ENCODE data around the gene TNMD.
A peak's percentile ranks its signal among the peaks of the same experiment; 100 is the strongest.

Gene TNMD

GRCh38 chrX:100600758-100601157, 16.0 kb downstream of the TNMD start:
- H3K9ac ChIP-seq (ENCODE audit: low read depth in 1 of 2, low read length in 2 of 2) = no peak overlapping the region
- no peak overlapping the region for H3K27ac ChIP-seq (ENCODE audit: low read depth, low read length)
- H3K27me3 ChIP-seq (ENCODE audit: control insufficient read depth in 1 of 2, insufficient read depth in 2 of 2, low read length in 2 of 2) = no peaks in the 10 kb centered on the region
- no peak overlapping the region for H3K4me3 ChIP-seq (ENCODE audit: low read depth in 1 of 2, low read length in 2 of 2)
- no peaks in the 10 kb centered on the region for H3K9me3 ChIP-seq (ENCODE audit: control insufficient read depth in 1 of 2, low read length in 2 of 2)
- peaks cover 0 to 7% of the 10 kb centered on the region in 2 donors for H3K4me1 ChIP-seq (ENCODE audit: control insufficient read depth in 1 of 2, insufficient read depth in 2 of 2, low read length in 2 of 2)
- H3K36me3 ChIP-seq (ENCODE audit: control insufficient read depth in 1 of 2, insufficient read depth in 2 of 2, low read length in 2 of 2) = no peaks in the 10 kb centered on the region

GRCh38 chrX:100606753-100607152, 22.0 kb downstream of the TNMD start:
- Histone ChIP-seq H3K4me3 (ENCODE audit: low read depth in 1 of 2, low read length in 2 of 2) (no peak overlapping the region), H3K36me3 (ENCODE audit: control insufficient read depth in 1 of 2, insufficient read depth in 2 of 2, low read length in 2 of 2) (no peaks in the 10 kb centered on the region), H3K4me1 (ENCODE audit: control insufficient read depth in 1 of 2, insufficient read depth in 2 of 2, low read length in 2 of 2) (no peaks in the 10 kb centered on the region), H3K27ac (ENCODE audit: low read depth, low read length) (no peak overlapping the region), H3K9me3 (ENCODE audit: control insufficient read depth in 1 of 2, low read length in 2 of 2) (no peaks in the 10 kb centered on the region), H3K9ac (ENCODE audit: low read depth in 1 of 2, low read length in 2 of 2) (no peak overlapping the region), H3K27me3 (ENCODE audit: control insufficient read depth in 1 of 2, insufficient read depth in 2 of 2, low read length in 2 of 2) (no peaks in the 10 kb centered on the region)

DNA sequence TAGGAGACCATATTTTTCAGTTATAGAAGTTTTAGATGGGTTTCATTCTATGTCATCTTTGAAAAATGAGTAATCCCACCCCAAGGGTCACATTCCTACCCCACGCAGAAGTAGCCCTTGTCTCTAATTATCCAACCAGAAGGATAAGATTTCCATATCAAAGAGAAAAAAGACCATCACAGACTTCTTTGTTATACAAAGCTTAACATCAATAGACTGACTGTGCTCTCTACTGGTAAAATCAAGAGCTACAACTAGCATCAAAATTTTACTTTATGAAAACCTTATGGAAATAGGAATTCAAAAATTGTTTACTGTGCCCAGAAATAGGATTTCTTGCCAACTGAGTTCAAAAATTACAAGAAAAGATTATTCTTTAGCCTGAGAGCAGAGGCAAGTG, 24.9 kb downstream of the TNMD start:
- no peak overlapping the region for H3K27ac ChIP-seq (ENCODE audit: low read depth, low read length)
- H3K36me3 ChIP-seq (ENCODE audit: control insufficient read depth in 1 of 2, insufficient read depth in 2 of 2, low read length in 2 of 2) = no peaks in the 10 kb centered on the region
- no peak overlapping the region for H3K9ac ChIP-seq (ENCODE audit: low read depth in 1 of 2, low read length in 2 of 2)
- H3K9me3 ChIP-seq (ENCODE audit: control insufficient read depth in 1 of 2, low read length in 2 of 2) = no peaks in the 10 kb centered on the region
- no peaks in the 10 kb centered on the region for H3K27me3 ChIP-seq (ENCODE audit: control insufficient read depth in 1 of 2, insufficient read depth in 2 of 2, low read length in 2 of 2)
- H3K4me1 ChIP-seq (ENCODE audit: control insufficient read depth in 1 of 2, insufficient read depth in 2 of 2, low read length in 2 of 2) = no peaks in the 10 kb centered on the region
- H3K4me3 ChIP-seq (ENCODE audit: low read depth in 1 of 2, low read length in 2 of 2) = no peak overlapping the region

- Histone ChIP-seq H3K36me3 (ENCODE audit: control insufficient read depth in 1 of 2, insufficient read depth in 2 of 2, low read length in 2 of 2) (no peaks in the 10 kb centered on the region), H3K27ac (ENCODE audit: low read depth, low read length) (no peak overlapping the region), H3K27me3 (ENCODE audit: control insufficient read depth in 1 of 2, insufficient read depth in 2 of 2, low read length in 2 of 2) (no peaks in the 10 kb centered on the region), H3K9ac (ENCODE audit: low read depth in 1 of 2, low read length in 2 of 2) (no peak overlapping the region), H3K4me3 (ENCODE audit: low read depth in 1 of 2, low read length in 2 of 2) (no peak overlapping the region), H3K4me1 (ENCODE audit: control insufficient read depth in 1 of 2, insufficient read depth in 2 of 2, low read length in 2 of 2) (no peaks in the 10 kb centered on the region), H3K9me3 (ENCODE audit: control insufficient read depth in 1 of 2, low read length in 2 of 2) (no peaks in the 10 kb centered on the region)
These were observed 27.2 kb downstream of the TNMD start for GRCh38 chrX:100611951-100612350.

DNA sequence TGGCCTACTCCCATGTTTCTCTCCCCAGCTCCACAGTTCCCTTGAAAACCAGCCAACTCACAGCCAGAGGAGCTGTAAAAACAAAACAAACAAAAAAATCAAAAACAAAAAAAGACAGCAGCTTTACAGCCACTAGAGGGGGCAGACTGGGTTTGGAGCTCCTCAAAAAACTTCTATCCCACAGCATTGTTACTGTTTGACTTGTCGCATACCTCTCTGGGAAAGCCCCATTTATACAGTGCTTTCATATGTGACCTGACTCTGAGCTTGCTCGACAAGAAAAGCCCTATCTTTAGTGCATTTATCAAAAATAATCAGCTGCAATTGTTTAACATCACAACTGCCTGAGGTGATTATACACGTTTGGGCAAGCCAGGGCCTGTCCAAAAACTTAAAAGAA, 30.3 kb downstream of the TNMD start:
- Histone ChIP-seq H3K9ac (ENCODE audit: low read depth in 1 of 2, low read length in 2 of 2) (no peak overlapping the region), H3K4me1 (ENCODE audit: control insufficient read depth in 1 of 2, insufficient read depth in 2 of 2, low read length in 2 of 2) (no peaks in the 10 kb centered on the region), H3K36me3 (ENCODE audit: control insufficient read depth in 1 of 2, insufficient read depth in 2 of 2, low read length in 2 of 2) (no peaks in the 10 kb centered on the region), H3K9me3 (ENCODE audit: control insufficient read depth in 1 of 2, low read length in 2 of 2) (no peaks in the 10 kb centered on the region), H3K4me3 (ENCODE audit: low read depth in 1 of 2, low read length in 2 of 2) (no peak overlapping the region), H3K27ac (ENCODE audit: low read depth, low read length) (no peak overlapping the region), H3K27me3 (ENCODE audit: control insufficient read depth in 1 of 2, insufficient read depth in 2 of 2, low read length in 2 of 2) (no peaks in the 10 kb centered on the region)

GRCh38 chrX:100623001-100623400, 38.3 kb downstream of the TNMD start:
- Histone ChIP-seq H3K4me3 (ENCODE audit: low read depth in 1 of 2, low read length in 2 of 2) (no peak overlapping the region), H3K9me3 (ENCODE audit: control insufficient read depth in 1 of 2, low read length in 2 of 2) (no peaks in the 10 kb centered on the region), H3K27ac (ENCODE audit: low read depth, low read length) (no peak overlapping the region), H3K4me1 (ENCODE audit: control insufficient read depth in 1 of 2, insufficient read depth in 2 of 2, low read length in 2 of 2) (peaks cover 0 to 3% of the 10 kb centered on the region in 2 donors), H3K36me3 (ENCODE audit: control insufficient read depth in 1 of 2, insufficient read depth in 2 of 2, low read length in 2 of 2) (no peaks in the 10 kb centered on the region), H3K27me3 (ENCODE audit: control insufficient read depth in 1 of 2, insufficient read depth in 2 of 2, low read length in 2 of 2) (no peaks in the 10 kb centered on the region), H3K9ac (ENCODE audit: low read depth in 1 of 2, low read length in 2 of 2) (no peak overlapping the region)

- Histone ChIP-seq H3K4me3 (ENCODE audit: low read depth in 1 of 2, low read length in 2 of 2) (no peak overlapping the region), H3K9ac (ENCODE audit: low read depth in 1 of 2, low read length in 2 of 2) (no peak overlapping the region), H3K27me3 (ENCODE audit: control insufficient read depth in 1 of 2, insufficient read depth in 2 of 2, low read length in 2 of 2) (no peaks in the 10 kb centered on the region), H3K4me1 (ENCODE audit: control insufficient read depth in 1 of 2, insufficient read depth in 2 of 2, low read length in 2 of 2) (peaks cover 0 to 3% of the 10 kb centered on the region in 2 donors), H3K27ac (ENCODE audit: low read depth, low read length) (no peak overlapping the region), H3K36me3 (ENCODE audit: control insufficient read depth in 1 of 2, insufficient read depth in 2 of 2, low read length in 2 of 2) (no peaks in the 10 kb centered on the region), H3K9me3 (ENCODE audit: control insufficient read depth in 1 of 2, low read length in 2 of 2) (no peaks in the 10 kb centered on the region)
These were observed 41.3 kb downstream of the TNMD start for GRCh38 chrX:100625985-100626491.

- Histone ChIP-seq H3K9ac (ENCODE audit: low read depth in 1 of 2, low read length in 2 of 2) (no peak overlapping the region), H3K36me3 (ENCODE audit: control insufficient read depth in 1 of 2, insufficient read depth in 2 of 2, low read length in 2 of 2) (peaks cover 0 to 4% of the 10 kb centered on the region in 2 donors), H3K4me3 (ENCODE audit: low read depth in 1 of 2, low read length in 2 of 2) (no peak overlapping the region), H3K4me1 (ENCODE audit: control insufficient read depth in 1 of 2, insufficient read depth in 2 of 2, low read length in 2 of 2) (no peaks in the 10 kb centered on the region), H3K27ac (ENCODE audit: low read depth, low read length) (no peak overlapping the region), H3K27me3 (ENCODE audit: control insufficient read depth in 1 of 2, insufficient read depth in 2 of 2, low read length in 2 of 2) (no peaks in the 10 kb centered on the region), H3K9me3 (ENCODE audit: control insufficient read depth in 1 of 2, low read length in 2 of 2) (no peaks in the 10 kb centered on the region)
These were observed 50.3 kb downstream of the TNMD start for GRCh38 chrX:100635040-100635439.

DNA sequence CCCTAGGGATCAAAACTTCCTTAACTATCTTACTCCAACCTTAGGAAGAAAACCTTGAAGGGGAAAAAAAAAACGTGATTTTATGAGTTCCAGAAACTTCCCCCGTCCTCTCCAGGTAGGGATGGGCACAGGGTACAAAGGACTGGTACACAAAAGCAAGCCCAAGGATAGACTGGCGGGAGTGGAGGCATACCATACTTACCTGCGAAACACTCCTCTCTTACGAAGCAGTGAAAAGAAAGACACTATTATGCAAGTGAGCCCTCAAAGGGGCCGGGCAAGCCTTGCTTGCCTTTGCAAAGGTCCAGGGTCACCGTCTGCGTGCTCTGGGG, 51.2 kb downstream of the TNMD start:
- H3K36me3 ChIP-seq (ENCODE audit: control insufficient read depth in 1 of 2, insufficient read depth in 2 of 2, low read length in 2 of 2) = peaks cover 0 to 4% of the 10 kb centered on the region in 2 donors
- no peaks in the 10 kb centered on the region for H3K4me1 ChIP-seq (ENCODE audit: control insufficient read depth in 1 of 2, insufficient read depth in 2 of 2, low read length in 2 of 2)
- peak overlapping the region; percentile 73 to 76 for H3K4me3 ChIP-seq (ENCODE audit: low read depth in 1 of 2, low read length in 2 of 2)
- peak overlapping the region; percentile 60 to 70 for H3K9ac ChIP-seq (ENCODE audit: low read depth in 1 of 2, low read length in 2 of 2)
- no peaks in the 10 kb centered on the region for H3K9me3 ChIP-seq (ENCODE audit: control insufficient read depth in 1 of 2, low read length in 2 of 2)
- H3K27ac ChIP-seq (ENCODE audit: low read depth, low read length) = no peak overlapping the region
- H3K27me3 ChIP-seq (ENCODE audit: control insufficient read depth in 1 of 2, insufficient read depth in 2 of 2, low read length in 2 of 2) = no peaks in the 10 kb centered on the region

DNA sequence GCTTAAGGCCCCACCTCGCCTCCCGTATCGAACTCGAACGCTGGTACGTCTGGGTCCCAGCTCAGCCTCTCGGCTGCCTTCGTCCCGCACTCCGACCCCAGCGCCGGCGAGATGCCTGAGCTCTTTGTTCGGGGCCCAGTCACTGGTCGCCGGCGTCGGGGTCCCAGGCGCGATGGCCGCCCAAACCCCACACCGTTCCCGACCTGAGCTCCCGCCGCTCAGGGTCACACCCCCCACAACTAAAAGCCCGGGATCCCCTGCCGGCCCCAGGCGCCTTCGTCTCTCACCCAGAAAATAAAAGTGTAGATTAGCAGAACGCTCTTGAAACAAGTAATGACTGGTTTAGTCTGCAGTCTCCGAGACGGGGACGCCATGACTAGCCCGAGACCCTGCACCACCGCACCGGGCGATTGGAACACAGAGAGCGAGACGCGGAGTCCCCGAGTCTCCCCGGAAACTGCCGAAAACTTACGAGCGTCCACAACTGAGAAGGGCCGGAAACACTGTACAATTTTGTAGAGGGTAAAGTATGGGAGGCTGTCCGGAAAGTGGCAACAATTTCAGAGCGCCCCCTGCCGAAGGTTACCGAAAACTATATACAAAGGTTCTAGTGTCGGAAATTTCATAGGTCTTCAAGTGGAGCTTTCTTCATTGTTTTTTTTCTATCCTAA, 51.7 kb downstream of the TNMD start, which contains the start of gene TSPAN6:
Gene TSPAN6 (minus strand): TSS at position 486 of the 671 bp plus-strand sequence. CDS start 112 bp downstream, at position 374.
- Histone ChIP-seq H3K9me3 (ENCODE audit: control insufficient read depth in 1 of 2, low read length in 2 of 2) (no peaks in the 10 kb centered on the region), H3K27me3 (ENCODE audit: control insufficient read depth in 1 of 2, insufficient read depth in 2 of 2, low read length in 2 of 2) (no peaks in the 10 kb centered on the region), H3K9ac (ENCODE audit: low read depth in 1 of 2, low read length in 2 of 2) (peak within 1 kb of the TSS; percentile 60 to 70), H3K36me3 (ENCODE audit: control insufficient read depth in 1 of 2, insufficient read depth in 2 of 2, low read length in 2 of 2) (peaks cover 0 to 4% of the 10 kb centered on the region in 2 donors), H3K4me3 (ENCODE audit: low read depth in 1 of 2, low read length in 2 of 2) (peak within 1 kb of the TSS; percentile 73 to 76), H3K4me1 (ENCODE audit: control insufficient read depth in 1 of 2, insufficient read depth in 2 of 2, low read length in 2 of 2) (no peaks in the 10 kb centered on the region), H3K27ac (ENCODE audit: low read depth, low read length) (peak within 1 kb of the TSS; percentile 10)
